Neutrophil (primary cell): ENCODE data around the gene DLGAP4.
A peak's percentile ranks its signal among the peaks of the same experiment; 100 is the strongest.

Experiments used
- H3K27ac ChIP-seq: fragments of 200-600 bp; sonication (generic); 2 replicates; pipeline ENCODE4 v1.5.1; 2016; ENCODE audit warnings: mild to moderate bottlenecking, moderate library complexity
- H3K27me3 ChIP-seq: fragments of 200-600 bp; sonication (generic); 2 replicates; pipeline ENCODE4 v1.6.0; 2016; ENCODE audit warnings: mild to moderate bottlenecking
- H3K36me3 ChIP-seq: fragments of 200-600 bp; sonication (generic); 2 replicates; pipeline ENCODE4 v1.5.1; 2017
- H3K4me1 ChIP-seq, 2 experiments: fragments of 200-600 bp in 1 of 2; sonication (generic) in 1 of 2; 1 replicate in 1 of 2; 2 replicates in 1 of 2; pipeline versions ENCODE4 v1.5.1 to v1.6.1; 2013 to 2016; ENCODE audit warnings: low read depth in 1 of 2, low read length in 1 of 2, mild to moderate bottlenecking in 1 of 2, moderate library complexity in 1 of 2; ENCODE audit not compliant: control insufficient read depth in 1 of 2, insufficient read depth in 1 of 2
- H3K4me3 ChIP-seq, 2 experiments: fragments of 200-600 bp in 1 of 2; sonication (generic) in 1 of 2; 1 replicate in 1 of 2; 2 replicates in 1 of 2; pipeline ENCODE4 v1.5.1; 2013 to 2016; ENCODE audit warnings: low read depth in 1 of 2, low read length in 1 of 2, mild to moderate bottlenecking in 1 of 2, moderate library complexity in 1 of 2
- H3K9me3 ChIP-seq: fragments of 200-600 bp; sonication (generic); 2 replicates; pipeline ENCODE4 v1.5.1; 2016
- TF ChIP-seq, protein P1 (sequence below): fragments of 200-600 bp; sonication (generic); IDR thresholded peaks from 2 replicates; pipeline ENCODE4 v1.5.1; 2016; ENCODE audit warnings: antibody characterized with exemption

DLGAP4 gene

DNA sequence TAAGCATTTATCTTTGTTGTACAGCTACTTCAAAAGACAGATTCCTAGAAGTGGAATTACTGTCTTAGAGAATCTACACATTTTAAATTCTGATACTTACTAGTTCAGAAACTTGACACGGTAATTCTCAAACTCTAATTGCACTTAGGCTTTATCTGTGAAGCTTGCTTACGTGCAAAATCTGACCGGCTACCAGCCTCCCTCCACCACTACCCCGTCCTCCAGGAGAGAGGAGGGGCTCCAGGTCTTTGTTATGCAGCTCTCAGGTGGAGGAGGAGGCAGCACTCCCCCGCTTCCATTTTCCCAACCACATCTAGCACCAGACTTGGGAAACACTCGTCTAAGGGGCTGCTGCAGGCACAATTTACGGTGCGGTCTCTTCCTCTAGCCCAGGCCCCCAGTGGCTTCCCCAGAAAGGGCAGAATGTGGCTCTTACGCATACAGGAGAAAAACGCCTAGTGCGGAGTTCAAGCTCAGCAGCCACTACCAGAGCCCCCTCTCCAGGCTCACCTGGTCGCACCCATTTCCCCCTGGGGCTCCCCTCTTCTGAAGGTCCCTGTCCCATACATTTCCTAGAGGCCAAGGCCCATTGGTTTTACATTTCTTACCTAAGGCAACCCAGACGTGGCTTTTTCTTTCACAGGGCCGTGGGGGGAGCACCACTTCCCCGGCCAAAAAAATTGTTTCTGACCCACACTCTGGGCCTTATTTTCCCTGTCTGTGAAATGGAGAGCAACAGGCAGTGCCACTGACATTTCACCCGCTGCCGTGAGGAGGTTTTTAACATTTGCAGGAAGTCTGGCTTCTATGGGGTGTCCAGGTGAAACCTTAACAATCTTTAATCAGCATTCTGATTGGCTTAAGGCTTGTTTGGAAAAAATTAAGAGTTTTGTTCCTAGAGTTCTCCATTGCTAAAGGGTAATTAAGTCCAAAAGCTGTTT lies 265.7 kb downstream of the DLGAP4 start:
- H3K4me3 ChIP-seq, result no peak overlapping the region
- peak overlapping the region; percentile 74 for H3K27ac ChIP-seq
- no peaks in the 10 kb centered on the region for H3K36me3 ChIP-seq
- H3K27me3 ChIP-seq, result peaks cover 60% of the 10 kb centered on the region
- no peaks in the 10 kb centered on the region for H3K9me3 ChIP-seq
- TF ChIP-seq, protein P1, sequence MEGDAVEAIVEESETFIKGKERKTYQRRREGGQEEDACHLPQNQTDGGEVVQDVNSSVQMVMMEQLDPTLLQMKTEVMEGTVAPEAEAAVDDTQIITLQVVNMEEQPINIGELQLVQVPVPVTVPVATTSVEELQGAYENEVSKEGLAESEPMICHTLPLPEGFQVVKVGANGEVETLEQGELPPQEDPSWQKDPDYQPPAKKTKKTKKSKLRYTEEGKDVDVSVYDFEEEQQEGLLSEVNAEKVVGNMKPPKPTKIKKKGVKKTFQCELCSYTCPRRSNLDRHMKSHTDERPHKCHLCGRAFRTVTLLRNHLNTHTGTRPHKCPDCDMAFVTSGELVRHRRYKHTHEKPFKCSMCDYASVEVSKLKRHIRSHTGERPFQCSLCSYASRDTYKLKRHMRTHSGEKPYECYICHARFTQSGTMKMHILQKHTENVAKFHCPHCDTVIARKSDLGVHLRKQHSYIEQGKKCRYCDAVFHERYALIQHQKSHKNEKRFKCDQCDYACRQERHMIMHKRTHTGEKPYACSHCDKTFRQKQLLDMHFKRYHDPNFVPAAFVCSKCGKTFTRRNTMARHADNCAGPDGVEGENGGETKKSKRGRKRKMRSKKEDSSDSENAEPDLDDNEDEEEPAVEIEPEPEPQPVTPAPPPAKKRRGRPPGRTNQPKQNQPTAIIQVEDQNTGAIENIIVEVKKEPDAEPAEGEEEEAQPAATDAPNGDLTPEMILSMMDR, result no peak
- peaks cover 16 to 17% of the 10 kb centered on the region in 2 experiments for H3K4me1 ChIP-seq

DNA sequence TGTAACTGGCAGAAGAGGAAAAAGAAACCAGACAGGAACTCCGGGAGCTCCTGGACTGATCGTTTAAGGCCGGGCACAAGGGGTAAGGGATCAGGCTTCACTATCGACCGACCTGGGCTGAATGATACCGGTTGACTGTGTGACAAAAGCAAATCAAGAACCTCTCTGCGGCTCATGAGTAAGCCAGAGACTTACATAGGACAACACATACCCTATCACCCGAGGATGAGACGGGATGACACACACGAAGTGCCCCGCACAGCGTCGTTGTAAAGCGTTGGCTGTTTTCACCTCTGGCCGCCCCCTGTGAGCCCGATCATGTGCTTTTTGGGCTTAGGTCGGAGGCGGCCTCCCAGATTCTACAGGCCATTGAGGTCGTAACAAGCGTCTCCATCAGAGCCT lies 266.6 kb downstream of the DLGAP4 start:
- TF ChIP-seq, protein P1, result no peak
- H3K4me3 ChIP-seq, result peak overlapping the region; percentile 77 to 97
- no peaks in the 10 kb centered on the region for H3K9me3 ChIP-seq
- H3K27me3 ChIP-seq, result peaks cover 60% of the 10 kb centered on the region
- peak overlapping the region; percentile 74 for H3K27ac ChIP-seq
- no peaks in the 10 kb centered on the region for H3K36me3 ChIP-seq
- H3K4me1 ChIP-seq, result peaks cover 16 to 17% of the 10 kb centered on the region in 2 experiments

DNA sequence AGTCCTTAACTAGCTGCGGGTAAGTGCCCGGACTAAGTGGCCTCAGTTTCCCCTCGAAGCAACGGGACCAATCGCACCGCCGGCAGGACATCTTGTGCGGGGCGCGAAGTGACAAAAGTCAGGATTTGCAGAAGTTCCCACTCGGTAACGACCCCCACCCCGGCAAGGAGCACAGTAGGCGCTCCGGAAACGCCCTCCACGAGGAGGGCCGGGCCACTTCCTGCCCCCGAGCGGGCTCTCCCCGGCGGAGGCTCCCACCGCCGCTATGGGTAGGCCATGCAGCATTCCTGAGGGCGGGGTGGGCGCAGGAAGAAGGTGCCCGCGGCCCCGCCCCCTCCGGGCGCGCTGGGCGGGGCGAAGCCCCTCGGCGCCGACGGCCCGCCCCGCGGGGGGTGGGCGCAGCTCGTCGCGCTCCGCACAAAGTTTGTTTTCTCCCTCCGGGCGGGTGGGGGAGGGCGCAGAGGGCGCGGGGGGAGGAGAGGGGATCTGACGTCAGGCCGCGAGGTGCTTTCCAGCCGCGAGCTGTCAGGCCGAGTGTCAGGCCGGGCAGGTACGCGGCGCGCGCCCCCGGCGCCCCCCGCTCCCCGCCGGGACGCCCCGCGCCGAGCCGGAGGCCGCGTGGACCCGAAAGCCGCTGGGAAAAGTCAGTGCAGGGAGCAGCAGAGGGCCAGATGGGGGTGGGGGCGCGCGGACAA lies 267.1 kb downstream of the DLGAP4 start, which contains the start of gene TGIF2:
Gene TGIF2, plus strand, starts transcription at position 495 of the 695 bp plus-strand sequence. CDS start 5,178 bp downstream, outside the sequence.
- Histone ChIP-seq H3K9me3 (no peaks in the 10 kb centered on the region), H3K27me3 (peaks cover 60% of the 10 kb centered on the region), H3K4me1 (peaks cover 16 to 17% of the 10 kb centered on the region in 2 experiments), H3K27ac (peak within 1 kb of the TSS; percentile 74), H3K4me3 (peak within 1 kb of the TSS; percentile 77 to 97), H3K36me3 (no peaks in the 10 kb centered on the region)
- TF ChIP-seq, protein P1, result no peak

DNA sequence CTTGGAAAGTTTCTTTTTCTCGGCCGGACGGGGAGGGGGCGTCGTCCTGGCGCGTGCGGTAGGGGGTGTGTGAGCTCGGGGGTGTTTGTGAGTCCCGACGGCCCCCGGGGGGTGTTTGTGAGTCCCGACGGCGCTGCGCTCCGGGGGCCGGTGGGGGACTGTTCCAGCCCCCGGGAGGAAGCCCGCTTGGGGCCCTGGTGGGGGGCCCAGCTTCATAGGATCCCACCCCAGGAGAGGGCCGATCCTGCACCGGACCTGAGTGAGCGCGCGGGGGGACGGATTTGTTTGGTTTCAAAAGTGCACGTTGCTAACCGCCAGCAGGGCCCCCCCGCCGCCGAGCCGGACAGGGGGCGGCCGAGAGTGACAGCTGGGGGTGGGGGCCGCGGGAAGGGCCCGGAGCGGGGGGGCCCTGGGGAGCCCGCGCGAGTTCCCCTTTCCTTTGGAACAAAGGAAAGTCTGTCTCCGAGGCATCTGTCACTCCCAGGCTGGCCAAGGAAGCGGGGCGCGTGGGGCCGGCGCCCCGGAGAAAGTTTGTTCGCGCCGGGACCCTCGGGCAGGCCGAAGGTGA lies 267.7 kb downstream of the DLGAP4 start:
- TF ChIP-seq, protein P1, result no peak
- H3K36me3 ChIP-seq, result no peaks in the 10 kb centered on the region
- H3K27ac ChIP-seq, result peak overlapping the region; percentile 74
- H3K4me3 ChIP-seq, result peak overlapping the region; percentile 77 to 97
- peaks cover 16 to 17% of the 10 kb centered on the region in 2 experiments for H3K4me1 ChIP-seq
- no peaks in the 10 kb centered on the region for H3K9me3 ChIP-seq
- peaks cover 60% of the 10 kb centered on the region for H3K27me3 ChIP-seq

DNA sequence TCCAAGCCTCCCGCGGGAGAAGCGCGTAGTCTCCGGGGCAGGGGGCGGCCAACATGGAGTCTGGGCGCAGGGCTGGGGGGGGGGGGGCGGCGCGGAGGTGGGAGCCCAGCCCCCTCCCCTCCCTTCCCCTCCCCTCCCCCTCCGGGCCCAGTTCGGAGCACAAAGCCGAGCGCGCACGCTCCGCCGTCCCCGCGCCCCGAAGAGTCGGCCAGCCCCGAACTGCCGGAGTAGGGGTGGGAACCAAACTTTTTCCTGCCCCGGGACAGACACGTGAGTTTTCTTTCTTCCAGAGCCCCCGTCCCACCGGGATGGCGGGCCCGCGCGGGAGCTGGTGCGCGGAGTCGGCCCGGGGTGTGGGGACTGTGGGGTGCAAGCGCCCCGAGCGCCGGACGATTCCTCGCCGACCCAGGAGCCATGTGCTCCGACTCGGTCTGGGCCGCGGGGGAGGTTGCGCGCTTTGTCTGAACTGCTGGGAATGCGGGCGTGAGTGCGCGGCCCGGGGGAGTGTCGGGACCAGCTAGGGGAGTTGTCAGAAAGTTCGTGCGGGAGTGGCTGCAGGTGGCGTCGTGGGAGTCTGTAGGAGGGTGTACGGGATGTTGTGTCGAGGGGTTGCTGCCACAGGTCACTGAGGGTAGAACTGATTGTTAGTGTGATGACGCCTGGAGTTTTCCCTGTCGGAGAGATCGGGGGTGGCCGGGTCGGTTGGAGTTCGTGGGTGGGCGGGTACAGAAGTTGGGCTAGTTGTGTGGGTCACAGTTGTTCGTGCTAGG lies 268.4 kb downstream of the DLGAP4 start:
- peaks cover 60% of the 10 kb centered on the region for H3K27me3 ChIP-seq
- peak overlapping the region; percentile 77 to 97 for H3K4me3 ChIP-seq
- H3K4me1 ChIP-seq, result peaks cover 16 to 17% of the 10 kb centered on the region in 2 experiments
- no peaks in the 10 kb centered on the region for H3K9me3 ChIP-seq
- no peaks in the 10 kb centered on the region for H3K36me3 ChIP-seq
- TF ChIP-seq, protein P1, result no peak
- peak overlapping the region; percentile 74 for H3K27ac ChIP-seq
